ENCODE data around the gene DNAJC13. TPM values are rescaled to one million over a fixed set of nuclear protein-coding genes. Genes with fewer than 3 reads are reported as not detected.

The DNAJC13 gene
- total and polyA plus RNA-seq, 4 donors: 6.3 to 22.8 (median 15.4) TPM

DNA sequence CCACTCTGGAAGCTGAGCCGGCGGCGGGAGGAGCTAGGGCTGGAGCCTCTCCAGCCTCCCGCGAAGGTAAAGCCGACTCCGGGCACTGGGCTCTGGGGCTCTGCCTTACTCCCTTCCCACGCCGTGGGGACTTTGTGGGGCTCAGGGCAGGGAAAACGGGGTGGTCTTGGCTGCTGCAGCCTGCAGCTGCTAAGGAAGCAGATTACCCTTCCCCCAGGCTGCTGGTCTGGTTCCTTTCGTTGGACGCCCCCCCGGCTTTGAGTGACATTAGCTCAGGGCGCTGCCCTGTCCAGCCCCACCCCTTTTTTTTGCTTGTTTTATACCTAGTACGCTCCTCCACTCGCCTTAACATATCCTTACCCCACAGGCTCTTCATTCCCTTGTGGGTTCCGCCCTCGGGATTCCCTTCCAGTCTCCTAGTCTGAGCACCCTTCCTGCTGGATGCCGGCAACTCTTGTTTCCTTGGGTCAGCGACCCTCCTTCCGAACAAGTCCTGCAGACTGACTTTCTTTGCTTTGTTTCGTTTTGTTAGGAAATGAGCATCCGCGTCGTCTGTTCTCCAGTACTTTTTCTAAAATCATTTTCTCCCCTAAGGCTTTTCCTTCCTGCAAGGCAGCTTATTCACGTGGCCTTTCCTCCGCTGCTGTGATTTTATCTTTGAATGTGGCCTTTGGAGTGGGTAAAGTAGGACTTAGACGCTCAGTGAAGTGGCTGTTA, 551 bp downstream of the DNAJC13 start:
- Histone ChIP-seq H3K9me3 (ENCODE audit: control insufficient read depth in 4 of 4, low read length in 3 of 4) (no peaks in the 10 kb centered on the region), H3K36me3 (ENCODE audit: control insufficient read depth in 4 of 4, insufficient read depth in 3 of 4, low read depth in 1 of 4, low read length in 3 of 4) (peaks cover 0 to 1% (median 0%) of the 10 kb centered on the region in 4 donors), H3K4me1 (ENCODE audit: control insufficient read depth in 4 of 4, insufficient read depth in 4 of 4, low read length in 3 of 4) (peaks cover 4 to 14% (median 12%) of the 10 kb centered on the region in 4 donors), H3K27ac (ENCODE audit: low read depth in 1 of 2, low read length in 2 of 2) (peak overlapping the region; percentile 79 to 85), H3K27me3 (ENCODE audit: control insufficient read depth in 4 of 4, insufficient read depth in 4 of 4, low read length in 3 of 4) (no peaks in the 10 kb centered on the region), H3K4me3 (ENCODE audit: low read depth in 1 of 3, low read length in 3 of 3) (peak overlapping the region; percentile 94 to 96 (median 96)), H3K9ac (ENCODE audit: low read depth in 1 of 2, low read length in 2 of 2) (peak overlapping the region; percentile 30 to 93)
- WGBS: under 1% methylated on average over 28 of the region's 28 CpGs
- DNase-seq (ENCODE audit: low spot score): no peak
- TF ChIP-seq JUND (IDR thresholded peaks at IDR 0.05): no peak
- TF ChIP-seq, protein P1, sequence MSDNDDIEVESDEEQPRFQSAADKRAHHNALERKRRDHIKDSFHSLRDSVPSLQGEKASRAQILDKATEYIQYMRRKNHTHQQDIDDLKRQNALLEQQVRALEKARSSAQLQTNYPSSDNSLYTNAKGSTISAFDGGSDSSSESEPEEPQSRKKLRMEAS (IDR thresholded peaks at IDR 0.05): no peak
- TF ChIP-seq EGR1 (IDR thresholded peaks at IDR 0.05; ENCODE audit: low read depth in 2 of 2): peak in 1 of 2 donors; percentile 32
- peak in 1 of 2 donors; percentile 1 for TF ChIP-seq RAD21 (IDR thresholded peaks at IDR 0.05)
- no peak for TF ChIP-seq RXRA (IDR thresholded peaks at IDR 0.05)
- TF ChIP-seq SP1 (IDR thresholded peaks at IDR 0.05): no peak
- no peak for TF ChIP-seq NR2F2 (IDR thresholded peaks at IDR 0.05)
- no peak for TF ChIP-seq HNF4G (IDR thresholded peaks at IDR 0.05)
- TF ChIP-seq TAF1 (conservative IDR thresholded peaks at IDR 0.05): peak; percentile 15
- no peak for TF ChIP-seq GABPA (IDR thresholded peaks at IDR 0.05 in 1 of 2, conservative IDR thresholded peaks at IDR 0.05 in 1 of 2)
- TF ChIP-seq FOXA2 (IDR thresholded peaks at IDR 0.05): no peak
- TF ChIP-seq, protein P2, sequence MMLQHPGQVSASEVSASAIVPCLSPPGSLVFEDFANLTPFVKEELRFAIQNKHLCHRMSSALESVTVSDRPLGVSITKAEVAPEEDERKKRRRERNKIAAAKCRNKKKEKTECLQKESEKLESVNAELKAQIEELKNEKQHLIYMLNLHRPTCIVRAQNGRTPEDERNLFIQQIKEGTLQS (IDR thresholded peaks at IDR 0.05): no peak
- TF ChIP-seq YY1 (IDR thresholded peaks at IDR 0.05): peak; percentile 79
- TF ChIP-seq, protein P3, sequence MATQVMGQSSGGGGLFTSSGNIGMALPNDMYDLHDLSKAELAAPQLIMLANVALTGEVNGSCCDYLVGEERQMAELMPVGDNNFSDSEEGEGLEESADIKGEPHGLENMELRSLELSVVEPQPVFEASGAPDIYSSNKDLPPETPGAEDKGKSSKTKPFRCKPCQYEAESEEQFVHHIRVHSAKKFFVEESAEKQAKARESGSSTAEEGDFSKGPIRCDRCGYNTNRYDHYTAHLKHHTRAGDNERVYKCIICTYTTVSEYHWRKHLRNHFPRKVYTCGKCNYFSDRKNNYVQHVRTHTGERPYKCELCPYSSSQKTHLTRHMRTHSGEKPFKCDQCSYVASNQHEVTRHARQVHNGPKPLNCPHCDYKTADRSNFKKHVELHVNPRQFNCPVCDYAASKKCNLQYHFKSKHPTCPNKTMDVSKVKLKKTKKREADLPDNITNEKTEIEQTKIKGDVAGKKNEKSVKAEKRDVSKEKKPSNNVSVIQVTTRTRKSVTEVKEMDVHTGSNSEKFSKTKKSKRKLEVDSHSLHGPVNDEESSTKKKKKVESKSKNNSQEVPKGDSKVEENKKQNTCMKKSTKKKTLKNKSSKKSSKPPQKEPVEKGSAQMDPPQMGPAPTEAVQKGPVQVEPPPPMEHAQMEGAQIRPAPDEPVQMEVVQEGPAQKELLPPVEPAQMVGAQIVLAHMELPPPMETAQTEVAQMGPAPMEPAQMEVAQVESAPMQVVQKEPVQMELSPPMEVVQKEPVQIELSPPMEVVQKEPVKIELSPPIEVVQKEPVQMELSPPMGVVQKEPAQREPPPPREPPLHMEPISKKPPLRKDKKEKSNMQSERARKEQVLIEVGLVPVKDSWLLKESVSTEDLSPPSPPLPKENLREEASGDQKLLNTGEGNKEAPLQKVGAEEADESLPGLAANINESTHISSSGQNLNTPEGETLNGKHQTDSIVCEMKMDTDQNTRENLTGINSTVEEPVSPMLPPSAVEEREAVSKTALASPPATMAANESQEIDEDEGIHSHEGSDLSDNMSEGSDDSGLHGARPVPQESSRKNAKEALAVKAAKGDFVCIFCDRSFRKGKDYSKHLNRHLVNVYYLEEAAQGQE (IDR thresholded peaks at IDR 0.05): no peak
- no peak for TF ChIP-seq HNF4A (conservative IDR thresholded peaks at IDR 0.05)
- TF ChIP-seq FOXA1 (IDR thresholded peaks at IDR 0.05): no peak
- TF ChIP-seq, protein P4, sequence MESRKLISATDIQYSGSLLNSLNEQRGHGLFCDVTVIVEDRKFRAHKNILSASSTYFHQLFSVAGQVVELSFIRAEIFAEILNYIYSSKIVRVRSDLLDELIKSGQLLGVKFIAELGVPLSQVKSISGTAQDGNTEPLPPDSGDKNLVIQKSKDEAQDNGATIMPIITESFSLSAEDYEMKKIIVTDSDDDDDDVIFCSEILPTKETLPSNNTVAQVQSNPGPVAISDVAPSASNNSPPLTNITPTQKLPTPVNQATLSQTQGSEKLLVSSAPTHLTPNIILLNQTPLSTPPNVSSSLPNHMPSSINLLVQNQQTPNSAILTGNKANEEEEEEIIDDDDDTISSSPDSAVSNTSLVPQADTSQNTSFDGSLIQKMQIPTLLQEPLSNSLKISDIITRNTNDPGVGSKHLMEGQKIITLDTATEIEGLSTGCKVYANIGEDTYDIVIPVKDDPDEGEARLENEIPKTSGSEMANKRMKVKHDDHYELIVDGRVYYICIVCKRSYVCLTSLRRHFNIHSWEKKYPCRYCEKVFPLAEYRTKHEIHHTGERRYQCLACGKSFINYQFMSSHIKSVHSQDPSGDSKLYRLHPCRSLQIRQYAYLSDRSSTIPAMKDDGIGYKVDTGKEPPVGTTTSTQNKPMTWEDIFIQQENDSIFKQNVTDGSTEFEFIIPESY (IDR thresholded peaks at IDR 0.05): no peak

DNA sequence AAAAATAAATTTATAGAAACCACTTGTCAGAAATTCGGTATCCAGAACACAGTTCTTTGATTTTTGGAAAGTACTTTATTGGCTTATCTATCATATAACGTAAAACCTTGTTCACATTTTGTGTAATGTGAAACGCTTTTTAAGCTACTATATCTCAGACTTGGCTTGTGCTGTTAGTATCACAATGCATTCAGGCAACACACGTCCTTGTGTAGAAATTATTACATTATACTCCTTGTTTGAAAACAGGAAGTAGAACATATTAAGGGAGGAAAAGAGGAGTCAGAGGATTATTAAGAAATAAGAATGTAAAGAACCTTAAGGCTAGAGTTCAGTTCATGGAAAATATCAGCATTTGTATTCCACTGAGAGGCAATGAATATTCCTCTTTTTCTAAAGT, 1.6 kb downstream of the DNAJC13 start:
- H3K9me3 ChIP-seq (ENCODE audit: control insufficient read depth in 4 of 4, low read length in 3 of 4): no peaks in the 10 kb centered on the region
- H3K4me3 ChIP-seq (ENCODE audit: low read depth in 1 of 3, low read length in 3 of 3): peak overlapping the region in 1 of 3 donors; percentile 21
- peaks cover 4 to 14% (median 12%) of the 10 kb centered on the region in 4 donors for H3K4me1 ChIP-seq (ENCODE audit: control insufficient read depth in 4 of 4, insufficient read depth in 4 of 4, low read length in 3 of 4)
- peak overlapping the region in 1 of 2 donors; percentile 93 for H3K9ac ChIP-seq (ENCODE audit: low read depth in 1 of 2, low read length in 2 of 2)
- TF ChIP-seq, protein P3 (IDR thresholded peaks at IDR 0.05): no peak
- TF ChIP-seq SP1 (IDR thresholded peaks at IDR 0.05) (no peak), FOXA1 (IDR thresholded peaks at IDR 0.05) (no peak), HNF4A (conservative IDR thresholded peaks at IDR 0.05) (no peak), EGR1 (IDR thresholded peaks at IDR 0.05; ENCODE audit: low read depth in 2 of 2) (no peak), RAD21 (IDR thresholded peaks at IDR 0.05) (no peak), RXRA (IDR thresholded peaks at IDR 0.05) (no peak), GABPA (IDR thresholded peaks at IDR 0.05 in 1 of 2, conservative IDR thresholded peaks at IDR 0.05 in 1 of 2) (no peak), NR2F2 (IDR thresholded peaks at IDR 0.05) (no peak), JUND (IDR thresholded peaks at IDR 0.05) (no peak)
- TF ChIP-seq, protein P5, sequence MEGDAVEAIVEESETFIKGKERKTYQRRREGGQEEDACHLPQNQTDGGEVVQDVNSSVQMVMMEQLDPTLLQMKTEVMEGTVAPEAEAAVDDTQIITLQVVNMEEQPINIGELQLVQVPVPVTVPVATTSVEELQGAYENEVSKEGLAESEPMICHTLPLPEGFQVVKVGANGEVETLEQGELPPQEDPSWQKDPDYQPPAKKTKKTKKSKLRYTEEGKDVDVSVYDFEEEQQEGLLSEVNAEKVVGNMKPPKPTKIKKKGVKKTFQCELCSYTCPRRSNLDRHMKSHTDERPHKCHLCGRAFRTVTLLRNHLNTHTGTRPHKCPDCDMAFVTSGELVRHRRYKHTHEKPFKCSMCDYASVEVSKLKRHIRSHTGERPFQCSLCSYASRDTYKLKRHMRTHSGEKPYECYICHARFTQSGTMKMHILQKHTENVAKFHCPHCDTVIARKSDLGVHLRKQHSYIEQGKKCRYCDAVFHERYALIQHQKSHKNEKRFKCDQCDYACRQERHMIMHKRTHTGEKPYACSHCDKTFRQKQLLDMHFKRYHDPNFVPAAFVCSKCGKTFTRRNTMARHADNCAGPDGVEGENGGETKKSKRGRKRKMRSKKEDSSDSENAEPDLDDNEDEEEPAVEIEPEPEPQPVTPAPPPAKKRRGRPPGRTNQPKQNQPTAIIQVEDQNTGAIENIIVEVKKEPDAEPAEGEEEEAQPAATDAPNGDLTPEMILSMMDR (IDR thresholded peaks at IDR 0.05; ENCODE audit: low read depth, low read length, missing input control): no peak
- TF ChIP-seq, protein P1 (IDR thresholded peaks at IDR 0.05): no peak
- H3K36me3 ChIP-seq (ENCODE audit: control insufficient read depth in 4 of 4, insufficient read depth in 3 of 4, low read depth in 1 of 4, low read length in 3 of 4): peaks cover 0 to 1% (median 0%) of the 10 kb centered on the region in 4 donors
- no peaks in the 10 kb centered on the region for H3K27me3 ChIP-seq (ENCODE audit: control insufficient read depth in 4 of 4, insufficient read depth in 4 of 4, low read length in 3 of 4)
- no peak overlapping the region for H3K27ac ChIP-seq (ENCODE audit: low read depth in 1 of 2, low read length in 2 of 2)
- DNase-seq (ENCODE audit: low spot score): no peak
- 47% methylated on average over 4 of the region's 4 CpGs for WGBS

Data from liver (tissue), 9 donors.